GM23248 (cell line): ENCODE results near the gene PAPPA.

Source experiments
- EZH2 ChIP-seq: fragments of 200-600 bp; sonication (generic); IDR thresholded peaks from 2 replicates; pipeline ENCODE4 v1.6.1; 2018; ENCODE audit warnings: antibody characterized with exemption, mild to moderate bottlenecking; ENCODE audit not compliant: insufficient read depth, poor library complexity, severe bottlenecking
- EZH2phosphoT487 ChIP-seq: fragments of 200-600 bp; sonication (generic); IDR thresholded peaks from 2 replicates; pipeline ENCODE4 v1.6.1; 2018; ENCODE audit warnings: antibody characterized with exemption, moderate library complexity, mild to moderate bottlenecking, low read depth; ENCODE audit not compliant: insufficient read depth

DNA sequence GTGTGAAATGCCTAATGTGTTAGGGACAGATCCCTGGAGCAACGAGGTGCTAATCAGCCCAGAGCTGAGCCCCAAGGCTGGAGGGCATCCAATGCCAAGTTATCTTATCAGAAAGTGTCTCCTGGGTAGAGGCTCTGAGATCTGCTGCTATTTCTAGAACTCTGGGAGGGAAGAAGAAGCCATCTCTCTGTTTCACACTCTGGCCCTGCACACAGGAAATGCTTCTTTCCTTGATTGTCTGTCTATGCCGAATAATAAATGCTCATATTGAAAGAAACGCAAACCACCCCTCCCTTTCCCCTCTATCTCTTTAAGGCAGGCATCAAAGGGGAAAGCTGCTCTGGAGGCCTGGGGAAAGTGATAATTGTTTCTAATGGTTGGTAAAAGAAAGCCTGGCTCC, 166.7 kb downstream of the PAPPA start:
- no peak for TF ChIP-seq EZH2
- TF ChIP-seq EZH2phosphoT487, result no peak
